H9 (cell line): ENCODE data around the gene CRLF2. TPM values are rescaled to one million over a fixed set of nuclear protein-coding genes. Genes with fewer than 3 reads are reported as not detected.

Experiments
- DNase-seq: peaks from one replicate; pipeline ENCODE4 v3.0.0-alpha.2; 2017
- H2AFZ ChIP-seq: one replicate; pipeline ENCODE4 v1.6.1; 2013; ENCODE audit warnings: mild to moderate bottlenecking, low read length, control low read depth, moderate library complexity
- H2AK5ac ChIP-seq: 2 replicates; pipeline ENCODE4 v1.6.1; 2013; ENCODE audit warnings: low read length, control low read depth, mixed read lengths; ENCODE audit not compliant: insufficient read length
- H2BK120ac ChIP-seq: one replicate; pipeline ENCODE4 v1.6.1; 2013; ENCODE audit warnings: low read depth, mild to moderate bottlenecking, low read length, control low read depth, inconsistent platforms; ENCODE audit not compliant: poor library complexity, severe bottlenecking
- H2BK12ac ChIP-seq: 2 replicates; pipeline ENCODE4 v1.6.1; 2013; ENCODE audit warnings: low read length, control low read depth, mixed read lengths, low read depth; ENCODE audit not compliant: insufficient read length
- H2BK15ac ChIP-seq: 2 replicates; pipeline ENCODE4 v1.6.1; 2013; ENCODE audit warnings: low read depth, low read length, control low read depth
- H2BK20ac ChIP-seq: one replicate; pipeline ENCODE4 v1.6.1; 2013; ENCODE audit warnings: low read depth, mild to moderate bottlenecking, low read length, control low read depth, inconsistent platforms; ENCODE audit not compliant: poor library complexity, severe bottlenecking
- H2BK5ac ChIP-seq: 2 replicates; pipeline ENCODE4 v1.6.1; 2013; ENCODE audit warnings: low read length, control low read depth, mixed read lengths; ENCODE audit not compliant: insufficient read length
- H3K14ac ChIP-seq: 2 replicates; pipeline ENCODE4 v1.6.1; 2013; ENCODE audit warnings: low read length, control low read depth; ENCODE audit not compliant: insufficient read depth
- H3K18ac ChIP-seq: 2 replicates; pipeline ENCODE4 v1.6.1; 2013; ENCODE audit warnings: low read depth, mild to moderate bottlenecking, mixed read lengths, low read length, control low read depth; ENCODE audit not compliant: insufficient read length
- H3K23ac ChIP-seq: 2 replicates; pipeline ENCODE4 v1.6.1; 2013; ENCODE audit warnings: low read length, control low read depth, mixed read lengths, low read depth; ENCODE audit not compliant: insufficient read length
- H3K23me2 ChIP-seq: 2 replicates; pipeline ENCODE4 v1.6.1; 2013; ENCODE audit warnings: low read depth, mild to moderate bottlenecking, mixed read lengths, low read length, control low read depth; ENCODE audit not compliant: insufficient read length, poor library complexity, severe bottlenecking
- H3K27ac ChIP-seq: 2 replicates; pipeline ENCODE4 v1.5.1; 2013; ENCODE audit warnings: low read length, control low read depth, mixed read lengths, low read depth; ENCODE audit not compliant: insufficient read length
- H3K27me3 ChIP-seq: 2 replicates; pipeline ENCODE4 v1.6.1; 2013; ENCODE audit warnings: low read length, control low read depth, inconsistent platforms; ENCODE audit not compliant: insufficient read depth
- H3K4ac ChIP-seq: 2 replicates; pipeline ENCODE4 v1.6.1; 2013; ENCODE audit warnings: low read depth, mild to moderate bottlenecking, control low read depth, inconsistent platforms, low read length, moderate library complexity
- H3K4me1 ChIP-seq: 2 replicates; pipeline ENCODE4 v1.6.1; 2013; ENCODE audit warnings: low read length, control low read depth, inconsistent platforms; ENCODE audit not compliant: insufficient read depth
- H3K4me2 ChIP-seq: 2 replicates; pipeline ENCODE4 v1.6.1; 2013; ENCODE audit warnings: low read length, control low read depth, mixed read lengths; ENCODE audit not compliant: insufficient read length, insufficient read depth
- H3K56ac ChIP-seq: 2 replicates; pipeline ENCODE4 v1.6.1; 2013; ENCODE audit warnings: low read depth, mild to moderate bottlenecking, mixed read lengths, low read length, control low read depth; ENCODE audit not compliant: insufficient read length
- H3K79me1 ChIP-seq: 2 replicates; pipeline ENCODE4 v1.6.1; 2013; ENCODE audit warnings: low read depth, mild to moderate bottlenecking, moderate library complexity, low read length, control low read depth, inconsistent platforms; ENCODE audit not compliant: insufficient read depth, poor library complexity, severe bottlenecking
- H3K79me2 ChIP-seq: 2 replicates; pipeline ENCODE4 v1.6.1; 2013; ENCODE audit warnings: low read length, control low read depth, inconsistent platforms; ENCODE audit not compliant: insufficient read depth
- H3K9ac ChIP-seq: 2 replicates; pipeline ENCODE4 v1.6.1; 2013; ENCODE audit warnings: low read length, control low read depth, mixed read lengths; ENCODE audit not compliant: insufficient read length; ENCODE audit errors: extremely low read depth
- H3K9me3 ChIP-seq: one replicate; pipeline ENCODE4 v1.6.1; 2013; ENCODE audit warnings: low read depth, low read length, inconsistent platforms; ENCODE audit not compliant: control insufficient read depth
- H3T11ph ChIP-seq: one replicate; pipeline ENCODE4 v1.6.1; 2013; ENCODE audit warnings: mild to moderate bottlenecking, low read length, control low read depth, inconsistent platforms
- H4K20me1 ChIP-seq: one replicate; pipeline ENCODE4 v1.6.1; 2013; ENCODE audit not compliant: control insufficient read depth, insufficient read length, insufficient read depth
- H4K5ac ChIP-seq: 2 replicates; pipeline ENCODE4 v1.6.1; 2013; ENCODE audit warnings: low read depth, mild to moderate bottlenecking, mixed read lengths, low read length, control low read depth; ENCODE audit not compliant: insufficient read length
- H4K8ac ChIP-seq: replicated peaks from 2 replicates; pipeline ENCODE4 v1.6.1; 2013; ENCODE audit warnings: low read length, control low read depth, mixed read lengths, low read depth; ENCODE audit not compliant: insufficient read length
- H4K91ac ChIP-seq: 2 replicates; pipeline ENCODE4 v1.6.1; 2013; ENCODE audit warnings: low read depth, mild to moderate bottlenecking, moderate library complexity, mixed read lengths, low read length, control low read depth; ENCODE audit not compliant: insufficient read length
- H3K27ac Mint-ChIP-seq, 3 experiments: 2 replicates in 2 of 3; 3 replicates in 1 of 3; pipeline ENCODE4 v1.8.0; 2020 to 2021; ENCODE audit warnings: mixed read lengths in 3 of 3, mild to moderate bottlenecking in 1 of 3, moderate library complexity in 1 of 3
- H3K27me3 Mint-ChIP-seq: 2 replicates; pipeline ENCODE4 v1.8.0; 2021; ENCODE audit warnings: low read depth, mild to moderate bottlenecking, moderate library complexity, mixed read lengths
- H3K36me3 Mint-ChIP-seq, 3 experiments: 2 replicates in 2 of 3; 3 replicates in 1 of 3; pipeline ENCODE4 v1.8.0; 2020 to 2021; ENCODE audit warnings: low read depth in 3 of 3, mixed read lengths in 3 of 3; ENCODE audit not compliant: insufficient read depth in 1 of 3
- H3K4me1 Mint-ChIP-seq, 2 experiments: 2 replicates each; pipeline ENCODE4 v1.8.0; 2020; ENCODE audit warnings: mixed read lengths in 2 of 2
- H3K4me3 Mint-ChIP-seq, 2 experiments: 2 replicates in 1 of 2; 3 replicates in 1 of 2; pipeline ENCODE4 v1.8.0; 2020 to 2021; ENCODE audit warnings: mild to moderate bottlenecking in 2 of 2, mixed read lengths in 2 of 2, moderate library complexity in 1 of 2
- H3K9me3 Mint-ChIP-seq, 2 experiments: 2 replicates in 1 of 2; 3 replicates in 1 of 2; pipeline ENCODE4 v1.8.0; 2020; ENCODE audit warnings: mild to moderate bottlenecking in 2 of 2, mixed read lengths in 2 of 2, moderate library complexity in 1 of 2
- CTCF ChIP-seq: fragments of 200-600 bp; sonication (generic); conservative IDR thresholded peaks from 3 replicates; pipeline ENCODE4 v1.8.0; 2021; ENCODE audit warnings: antibody characterized with exemption, mild to moderate bottlenecking
- WGBS: extraction: QIAGEN DNeasy Blood & Tissue Kit; methylation state at CpG from one replicate; pipeline ENCODE4 v1.1.7; 2013; ENCODE audit warnings: missing lambda C conversion rate, low lambda C conversion rate, mixed read lengths; ENCODE audit not compliant: insufficient read length; ENCODE audit errors: extremely low coverage; 5-methylcytosine and 5-hydroxymethylcytosine counted together
- total RNA-seq: library from RNA; stranded (reverse); gene quantifications from 2 replicates; pipeline ENCODE4 v1.2.1, GENCODE V29; 2021

The CRLF2 gene
- total RNA-seq, 1 experiment from 2014 or later = not detected

GRCh38 chrX:1170243-1170642, 42.2 kb downstream of the CRLF2 start:
- Mint-ChIP-seq H3K36me3 (peaks cover 0 to 4% (median 0%) of the 10 kb centered on the region in 3 experiments; a peak in 3 of 7 replicates), H3K27me3 (peaks cover 33% of the 10 kb centered on the region)
- no CpG with 5 or more reads among the region's 11 CpGs for WGBS

More at GRCh38 chrX:1170243-1170642, 42.2 kb downstream of the CRLF2 start:
- H3K27me3 ChIP-seq = no peaks in the 10 kb centered on the region; the same call in 1 of the 2 replicates
- H3K79me2 ChIP-seq = no peaks in the 10 kb centered on the region
- H3K23ac ChIP-seq = no peak overlapping the region
- H4K8ac ChIP-seq = no peak overlapping the region
- peaks cover 8 to 15% of the 10 kb centered on the region in 2 experiments for H3K9me3 Mint-ChIP-seq
- H2BK12ac ChIP-seq = no peak overlapping the region
- H3K79me1 ChIP-seq = no peaks in the 10 kb centered on the region
- peaks cover 46 to 52% of the 10 kb centered on the region in 2 experiments for H3K4me1 Mint-ChIP-seq
- no peak overlapping the region for H3T11ph ChIP-seq
- peaks cover 4% of the 10 kb centered on the region for H3K4me1 ChIP-seq
- TF ChIP-seq CTCF = no peak
- DNase-seq = no peak
- H4K20me1 ChIP-seq = no peaks in the 10 kb centered on the region
- no peak overlapping the region for H2BK20ac ChIP-seq
- no peak overlapping the region for H4K5ac ChIP-seq
- H3K4ac ChIP-seq = no peak overlapping the region
- H3K23me2 ChIP-seq = no peaks in the 10 kb centered on the region
- H3K56ac ChIP-seq = no peak overlapping the region
- H2BK15ac ChIP-seq = no peak overlapping the region
- H2AK5ac ChIP-seq = no peak overlapping the region
- H2AFZ ChIP-seq = no peak overlapping the region
- H3K9ac ChIP-seq = no peak overlapping the region
- peak overlapping the region in 1 of 2 experiments; percentile 7; a peak in 1 of 5 replicates for H3K4me3 Mint-ChIP-seq
- H3K9me3 ChIP-seq = no peaks in the 10 kb centered on the region
- H2BK5ac ChIP-seq = no peak overlapping the region
- H3K4me2 ChIP-seq = no peak overlapping the region
- no peak overlapping the region for H2BK120ac ChIP-seq
- no peak overlapping the region for H3K27ac ChIP-seq
- H3K14ac ChIP-seq = no peak overlapping the region
- no peak overlapping the region for H4K91ac ChIP-seq
- H3K27ac Mint-ChIP-seq = peak overlapping the region in 2 of 3 experiments; percentile 19 to 32; a peak in 2 of 7 replicates
- H3K18ac ChIP-seq = no peak overlapping the region
